H1 (cell line): ENCODE results near the gene RBM14. TPM values are rescaled to one million over a fixed set of nuclear protein-coding genes. Genes with fewer than 3 reads are reported as not detected.

Experiments
- CTCF ChIA-PET: fragments of 300-600 bp; sonication (Branson Sonifier 250); formaldehyde crosslinking; loops from one replicate; lab custom pipeline; 2021; ENCODE audit not compliant: partially characterized antibody; lab: Charles Lee
- POLR2A ChIA-PET: fragments of 300-600 bp; sonication (Branson Sonifier 250); formaldehyde crosslinking; loops from one replicate; lab custom pipeline; 2021; ENCODE audit warnings: inconsistent platforms; ENCODE audit not compliant: partially characterized antibody; lab: Charles Lee
- DNase-seq, 2 experiments: peaks; one replicate each; pipeline versions ENCODE4 v3.0.0 to v3.0.0-alpha.2; 2010 to 2022; ENCODE audit warnings: low spot score in 2 of 2, low read depth in 1 of 2, mixed read lengths in 1 of 2
- FAIRE-seq: peaks from 2 replicates; lab custom pipeline; 2011; peaks lifted over from hg19 to GRCh38; lab: Jason Lieb, UNC
- H2AFZ ChIP-seq: 2 replicates; pipeline ENCODE4 v1.8.1; 2012; ENCODE audit warnings: low read length, inconsistent platforms
- H2AK5ac ChIP-seq: 2 replicates; pipeline ENCODE4 v1.6.1; 2013; ENCODE audit warnings: low read depth, low read length
- H2BK120ac ChIP-seq: replicated peaks from 2 replicates; pipeline ENCODE3; 2013; ENCODE audit warnings: low read depth, low read length, inconsistent platforms
- H2BK12ac ChIP-seq: 2 replicates; pipeline ENCODE4 v1.6.1; 2013; ENCODE audit warnings: low read depth, low read length
- H2BK15ac ChIP-seq: 2 replicates; pipeline ENCODE4 v1.6.1; 2013; ENCODE audit warnings: low read length
- H2BK20ac ChIP-seq: 2 replicates; pipeline ENCODE4 v1.6.1; 2013; ENCODE audit warnings: low read length
- H2BK5ac ChIP-seq: 2 replicates; pipeline ENCODE4 v1.6.1; 2013; ENCODE audit warnings: low read depth, low read length
- H3K14ac ChIP-seq: 2 replicates; pipeline ENCODE4 v1.6.1; 2013; ENCODE audit warnings: inconsistent platforms; ENCODE audit not compliant: insufficient read length
- H3K18ac ChIP-seq: 2 replicates; pipeline ENCODE4 v1.6.1; 2013; ENCODE audit warnings: low read length; ENCODE audit errors: extremely low read depth
- H3K23ac ChIP-seq: 2 replicates; pipeline ENCODE4 v1.6.1; 2013; ENCODE audit warnings: inconsistent platforms; ENCODE audit not compliant: insufficient read length
- H3K23me2 ChIP-seq: 2 replicates; pipeline ENCODE4 v1.6.1; 2013; ENCODE audit warnings: low read depth, low read length
- H3K27ac ChIP-seq: 2 replicates; pipeline ENCODE4 v1.6.1; 2011; ENCODE audit warnings: low read depth, low read length, inconsistent platforms
- H3K27me3 ChIP-seq, 4 experiments: replicated peaks in 1 of 4; 1 replicate in 1 of 4; 2 replicates in 3 of 4; pipeline versions ENCODE4 v1.6.1 to v1.8.1; 2011 to 2013; ENCODE audit warnings: low read length in 3 of 4, mild to moderate bottlenecking in 3 of 4, inconsistent platforms in 2 of 4, mixed read lengths in 2 of 4, moderate library complexity in 1 of 4; ENCODE audit not compliant: control insufficient read depth in 3 of 4, insufficient read depth in 3 of 4; ENCODE audit errors: extremely low read depth in 1 of 4
- H3K36me3 ChIP-seq, 4 experiments: 2 replicates each; pipeline versions ENCODE4 v1.6.1 to v1.8.1; 2011 to 2013; ENCODE audit warnings: mild to moderate bottlenecking in 4 of 4, low read length in 3 of 4, moderate library complexity in 2 of 4, control low read depth in 1 of 4, inconsistent platforms in 1 of 4; ENCODE audit not compliant: insufficient read depth in 4 of 4, control insufficient read depth in 2 of 4
- H3K4ac ChIP-seq: replicated peaks from 2 replicates; pipeline ENCODE3; 2013; ENCODE audit warnings: low read length, low read depth, mixed read lengths, inconsistent platforms; ENCODE audit not compliant: insufficient read length
- H3K4me1 ChIP-seq, 4 experiments: replicated peaks in 1 of 4; 1 replicate in 1 of 4; 2 replicates in 3 of 4; pipeline versions ENCODE4 v1.6.1 to v1.8.1; 2011 to 2013; ENCODE audit warnings: low read length in 3 of 4, inconsistent platforms in 2 of 4, mixed read lengths in 1 of 4; ENCODE audit not compliant: insufficient read depth in 4 of 4, control insufficient read depth in 3 of 4
- H3K4me2 ChIP-seq, 2 experiments: 2 replicates each; pipeline versions ENCODE4 v1.6.1 to v1.8.1; 2011 to 2013; ENCODE audit warnings: low read depth in 2 of 2, low read length in 2 of 2, control low read depth in 1 of 2, inconsistent platforms in 1 of 2, mild to moderate bottlenecking in 1 of 2; ENCODE audit not compliant: insufficient read depth in 1 of 2
- H3K4me3 ChIP-seq, 4 experiments: fragments of 200-600, 300-600 bp in 1 of 4; sonication (generic), shearing (Covaris generic), sonication (Bioruptor Twin) in 1 of 4; 2 replicates each; pipeline versions ENCODE4 v1.5.1 to v1.8.1; 2011 to 2016; ENCODE audit warnings: low read length in 4 of 4, low read depth in 3 of 4, control low read depth in 2 of 4, inconsistent platforms in 2 of 4, mild to moderate bottlenecking in 2 of 4, mixed read lengths in 1 of 4, moderate library complexity in 1 of 4; ENCODE audit not compliant: insufficient read depth in 2 of 4; ENCODE audit errors: extremely low read depth in 1 of 4
- H3K56ac ChIP-seq: replicated peaks from 2 replicates; pipeline ENCODE3; 2013; ENCODE audit warnings: low read depth, mild to moderate bottlenecking, mixed read lengths, low read length, inconsistent platforms; ENCODE audit not compliant: insufficient read length
- H3K79me1 ChIP-seq: 2 replicates; pipeline ENCODE4 v1.6.1; 2013; ENCODE audit warnings: low read depth, low read length, control low read depth
- H3K79me2 ChIP-seq, 2 experiments: 2 replicates each; pipeline versions ENCODE4 v1.6.1 to v1.8.1; 2012 to 2013; ENCODE audit warnings: low read length in 2 of 2, mild to moderate bottlenecking in 2 of 2, inconsistent platforms in 1 of 2; ENCODE audit not compliant: insufficient read depth in 2 of 2, control insufficient read depth in 1 of 2
- H3K9ac ChIP-seq, 4 experiments: replicated peaks in 1 of 4; 1 replicate in 1 of 4; 2 replicates in 3 of 4; pipeline versions ENCODE4 v1.6.1 to v1.8.1; 2011 to 2013; ENCODE audit warnings: low read depth in 3 of 4, low read length in 3 of 4, control low read depth in 2 of 4, mild to moderate bottlenecking in 2 of 4, moderate library complexity in 2 of 4, inconsistent platforms in 1 of 4; ENCODE audit errors: extremely low read depth in 1 of 4
- H3K9me3 ChIP-seq, 2 experiments: 2 replicates each; pipeline versions ENCODE4 v1.6.1 to v1.8.1; 2012 to 2013; ENCODE audit warnings: mild to moderate bottlenecking in 2 of 2, moderate library complexity in 2 of 2, control low read depth in 1 of 2, inconsistent platforms in 1 of 2, low read depth in 1 of 2, low read length in 1 of 2, mixed read lengths in 1 of 2; ENCODE audit not compliant: insufficient read depth in 2 of 2
- H4K20me1 ChIP-seq, 2 experiments: replicated peaks in 1 of 2; 2 replicates each; pipeline versions ENCODE3 to v1.8.1; 2011 to 2013; ENCODE audit warnings: inconsistent platforms in 2 of 2, low read length in 2 of 2, mild to moderate bottlenecking in 1 of 2; ENCODE audit not compliant: insufficient read depth in 2 of 2, control insufficient read depth in 1 of 2
- H4K5ac ChIP-seq: 2 replicates; pipeline ENCODE4 v1.6.1; 2013; ENCODE audit warnings: low read length, low read depth, mixed read lengths, inconsistent platforms; ENCODE audit not compliant: insufficient read length
- H4K8ac ChIP-seq: 2 replicates; pipeline ENCODE4 v1.8.0; 2013; ENCODE audit warnings: mild to moderate bottlenecking, moderate library complexity, low read length, inconsistent platforms; ENCODE audit not compliant: insufficient read depth; ENCODE audit errors: extremely low read depth
- H4K91ac ChIP-seq: replicated peaks from 2 replicates; pipeline ENCODE3; 2013; ENCODE audit warnings: low read length, mixed read lengths, inconsistent platforms; ENCODE audit not compliant: insufficient read length
- BCL11A ChIP-seq, 2 experiments: IDR thresholded peaks; one replicate each; pipeline ENCODE4 v1.6.1; 2011; ENCODE audit warnings: low read depth in 2 of 2, low read length in 2 of 2, mild to moderate bottlenecking in 2 of 2
- BRCA1 ChIP-seq: IDR thresholded peaks from 2 replicates; pipeline ENCODE4 v1.6.1; 2012; ENCODE audit warnings: low read depth, low read length, improper control_type of control experiment
- CBX8 ChIP-seq: fragments of 300-800, 300-1000 bp; sonication (generic); IDR thresholded peaks from 2 replicates; pipeline ENCODE4 v1.7.1; 2016; ENCODE audit warnings: low read depth, low read length, borderline replicate concordance
- CHD2 ChIP-seq: IDR thresholded peaks from 2 replicates; pipeline ENCODE4 v1.6.1; 2012; ENCODE audit warnings: low read length, improper control_type of control experiment
- MAFK ChIP-seq: IDR thresholded peaks from 2 replicates; pipeline ENCODE4 v1.6.1; 2012; ENCODE audit warnings: low read depth, mild to moderate bottlenecking, improper control_type of control experiment, low read length
- RBBP5 ChIP-seq: IDR thresholded peaks from 2 replicates; pipeline ENCODE4 v1.7.1; 2012; ENCODE audit warnings: low read depth, mild to moderate bottlenecking, inconsistent platforms, low read length, moderate library complexity, borderline replicate concordance
- TCF12 ChIP-seq: IDR thresholded peaks from 2 replicates; pipeline ENCODE4 v1.6.1; 2011; ENCODE audit warnings: low read depth, mild to moderate bottlenecking, low read length
- YY1 ChIP-seq: IDR thresholded peaks from 2 replicates; pipeline ENCODE4 v1.6.1; 2011; ENCODE audit warnings: low read depth, mild to moderate bottlenecking, low read length
- WGBS, 2 experiments: shearing (Covaris generic) in 1 of 2; methylation state at CpG; one replicate each; pipeline versions ENCODE4 v1.1.6 to v1.1.7; 2013 to 2015; ENCODE audit warnings: low lambda C conversion rate in 2 of 2, mixed read lengths in 2 of 2, inconsistent platforms in 1 of 2, low coverage in 1 of 2, missing lambda C conversion rate in 1 of 2; ENCODE audit not compliant: insufficient replicate concordance in 2 of 2, insufficient coverage in 1 of 2, insufficient read length in 1 of 2; ENCODE audit errors: extremely low coverage in 1 of 2, missing lambda C conversion rate in 1 of 2; 5-methylcytosine and 5-hydroxymethylcytosine counted together
- polyA plus RNA-seq, 7 experiments: library from polyadenylated mRNA; depleted of rRNA in 3 of 7; stranded (reverse) in 5 of 7; unstranded in 2 of 7; fragments of >200 nt in 5 of 7; fragments of 200-250 nt in 2 of 7; gene quantifications; 1 replicate in 5 of 7; 2 replicates in 1 of 7; 4 replicates in 1 of 7; pipeline versions ENCODE4 v1.2.1 to v1.2.3, GENCODE V29; 2011 to 2013; ENCODE audit warnings: missing spikeins in 2 of 7, mixed read lengths in 2 of 7
- total RNA-seq: library from RNA; stranded (reverse); fragmentation: NEBNext Ultra II Directional; extraction: Animal tissue kit (Norgen Biotek cat#: 25700); gene quantifications from 2 replicates; pipeline ENCODE4 v1.2.1, GENCODE V29; 2021
- TF ChIP-seq, protein P1 (sequence below): IDR thresholded peaks from 2 replicates; pipeline ENCODE4 v1.6.1; 2012; ENCODE audit warnings: inconsistent platforms

RBM14 gene
- total and polyA plus RNA-seq, 2 of the 8 experiments (the other 6 are each of a cell fraction or from before 2014, with no cell fraction given) = 67.2 to 142 TPM

GRCh38 chr11:66600219-66600618 lies 16.2 kb upstream of the RBM14 start:
- no peak overlapping the region for H2BK5ac ChIP-seq
- CTCF ChIA-PET = interaction anchor here (0.6 to 1.9 kb wide), 5 partner anchors 10 to 123 kb away, joined by 3 to 8 read pairs (median 4); no protein-coding TSS in a partner anchor

More at GRCh38 chr11:66600219-66600618, 16.2 kb upstream of the RBM14 start:
- Histone ChIP-seq H3K27ac (no peak overlapping the region), H3K79me1 (peaks cover 3% of the 10 kb centered on the region; the same call in 1 of the 2 replicates), H2BK15ac (no peak overlapping the region), H3K9ac (no peak overlapping the region), H2AK5ac (no peak overlapping the region), H4K91ac (no peak overlapping the region), H3K23ac (no peak overlapping the region), H3K23me2 (no peaks in the 10 kb centered on the region), H4K5ac (no peak overlapping the region), H2BK120ac (no peak overlapping the region), H2BK12ac (no peak overlapping the region), H3K14ac (no peak overlapping the region), H3K27me3 (no peaks in the 10 kb centered on the region), H2BK20ac (no peak overlapping the region), H3K79me2 (no peaks in the 10 kb centered on the region), H3K56ac (no peak overlapping the region), H3K9me3 (no peaks in the 10 kb centered on the region), H3K18ac (no peak overlapping the region), H3K4me1 (no peaks in the 10 kb centered on the region), H3K36me3 (peaks cover 13 to 31% (median 20%) of the 10 kb centered on the region in 4 experiments; a peak in 7 of 8 replicates), H3K4ac (no peak overlapping the region), H4K8ac (no peak overlapping the region), H2AFZ (no peak overlapping the region), H3K4me2 (no peak overlapping the region), H3K4me3 (no peak overlapping the region), H4K20me1 (peaks cover 0 to 2% of the 10 kb centered on the region in 2 experiments)
- 93% methylated on average over 2 of the region's 2 CpGs; no CpG with 5 or more reads in 1 of the 2 experiments for WGBS, 2 experiments
- POLR2A ChIA-PET = interaction anchor here (65.3 kb wide), 1 partner anchor 42 kb away, joined by 2165 read pairs; the partner anchor contains the start of genes RBM14 and RBM4
- no peak for FAIRE-seq
- no peak for TF ChIP-seq TCF12
- TF ChIP-seq, protein P1, sequence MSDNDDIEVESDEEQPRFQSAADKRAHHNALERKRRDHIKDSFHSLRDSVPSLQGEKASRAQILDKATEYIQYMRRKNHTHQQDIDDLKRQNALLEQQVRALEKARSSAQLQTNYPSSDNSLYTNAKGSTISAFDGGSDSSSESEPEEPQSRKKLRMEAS = no peak
- no peak for TF ChIP-seq YY1
- no peak for TF ChIP-seq CBX8
- TF ChIP-seq MAFK = no peak
- TF ChIP-seq BCL11A (IDR thresholded peaks at IDR 0.05; ENCODE audit: low read depth in 2 of 2, low read length in 2 of 2) = no peak
- TF ChIP-seq BRCA1 = no peak
- no peak for TF ChIP-seq RBBP5
- TF ChIP-seq CHD2 = no peak
- DNase-seq = no peak
